GM12874 (cell line): Measurements from ENCODE around the gene EYS.

Source experiments
- TF ChIP-seq, protein P1 (sequence below): IDR thresholded peaks from 2 replicates; pipeline ENCODE4 v1.5.1; 2011; ENCODE audit warnings: low read depth, mild to moderate bottlenecking, control low read depth, low read length, moderate library complexity; ENCODE audit not compliant: insufficient read depth

The EYS gene

GRCh38 chr6:64263778-64264177 lies 1443.2 kb downstream of the EYS start:
- TF ChIP-seq, protein P1, sequence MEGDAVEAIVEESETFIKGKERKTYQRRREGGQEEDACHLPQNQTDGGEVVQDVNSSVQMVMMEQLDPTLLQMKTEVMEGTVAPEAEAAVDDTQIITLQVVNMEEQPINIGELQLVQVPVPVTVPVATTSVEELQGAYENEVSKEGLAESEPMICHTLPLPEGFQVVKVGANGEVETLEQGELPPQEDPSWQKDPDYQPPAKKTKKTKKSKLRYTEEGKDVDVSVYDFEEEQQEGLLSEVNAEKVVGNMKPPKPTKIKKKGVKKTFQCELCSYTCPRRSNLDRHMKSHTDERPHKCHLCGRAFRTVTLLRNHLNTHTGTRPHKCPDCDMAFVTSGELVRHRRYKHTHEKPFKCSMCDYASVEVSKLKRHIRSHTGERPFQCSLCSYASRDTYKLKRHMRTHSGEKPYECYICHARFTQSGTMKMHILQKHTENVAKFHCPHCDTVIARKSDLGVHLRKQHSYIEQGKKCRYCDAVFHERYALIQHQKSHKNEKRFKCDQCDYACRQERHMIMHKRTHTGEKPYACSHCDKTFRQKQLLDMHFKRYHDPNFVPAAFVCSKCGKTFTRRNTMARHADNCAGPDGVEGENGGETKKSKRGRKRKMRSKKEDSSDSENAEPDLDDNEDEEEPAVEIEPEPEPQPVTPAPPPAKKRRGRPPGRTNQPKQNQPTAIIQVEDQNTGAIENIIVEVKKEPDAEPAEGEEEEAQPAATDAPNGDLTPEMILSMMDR, result no peak

- TF ChIP-seq, protein P1, result no peak
These were observed 1447.7 kb downstream of the EYS start for GRCh38 chr6:64259372-64259771.

- TF ChIP-seq, protein P1, result no peak
These were observed 1448.3 kb downstream of the EYS start for GRCh38 chr6:64258752-64259151.

DNA sequence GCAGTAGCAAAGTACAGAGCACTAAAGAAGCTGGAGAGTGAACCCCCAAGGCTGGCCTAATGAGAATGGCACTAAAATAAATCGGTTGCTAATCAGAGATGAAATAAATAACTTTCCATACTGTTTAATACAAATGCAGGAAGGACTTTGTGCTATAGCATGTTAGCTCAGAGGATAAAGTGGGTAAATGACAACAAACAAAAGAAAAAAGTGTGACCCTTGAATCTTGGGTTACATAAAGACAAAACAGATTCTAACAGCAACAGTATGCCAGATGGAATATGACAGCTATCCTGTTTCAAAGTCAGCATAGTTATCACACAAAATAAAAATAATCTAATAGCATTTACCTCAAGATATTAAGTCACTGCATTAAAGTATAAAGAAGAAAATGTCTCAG lies 1448.7 kb downstream of the EYS start:
- TF ChIP-seq, protein P1, result no peak

DNA sequence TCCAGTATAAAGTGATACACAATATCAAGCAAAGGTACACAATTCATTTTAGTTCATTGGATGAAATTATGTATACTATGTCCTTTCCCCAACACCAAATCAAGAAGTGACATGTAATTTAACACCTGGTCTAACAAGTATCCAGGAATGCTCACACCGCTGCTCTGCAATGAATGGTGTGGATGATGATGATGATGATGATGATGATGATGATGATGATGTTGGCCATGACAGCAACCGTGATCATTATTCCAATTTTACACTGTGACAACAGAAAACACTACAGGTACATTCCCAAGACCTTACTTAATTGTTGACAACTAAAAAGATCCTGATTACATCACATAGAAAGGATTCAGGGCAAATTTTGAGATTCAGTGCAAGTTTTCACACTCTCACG lies 1449.4 kb downstream of the EYS start:
- TF ChIP-seq, protein P1, result no peak

- TF ChIP-seq, protein P1, result no peak
These were observed 1450.5 kb downstream of the EYS start for GRCh38 chr6:64256483-64256882.

GRCh38 chr6:64255000-64255399 lies 1452.0 kb downstream of the EYS start:
- TF ChIP-seq, protein P1, result no peak

DNA sequence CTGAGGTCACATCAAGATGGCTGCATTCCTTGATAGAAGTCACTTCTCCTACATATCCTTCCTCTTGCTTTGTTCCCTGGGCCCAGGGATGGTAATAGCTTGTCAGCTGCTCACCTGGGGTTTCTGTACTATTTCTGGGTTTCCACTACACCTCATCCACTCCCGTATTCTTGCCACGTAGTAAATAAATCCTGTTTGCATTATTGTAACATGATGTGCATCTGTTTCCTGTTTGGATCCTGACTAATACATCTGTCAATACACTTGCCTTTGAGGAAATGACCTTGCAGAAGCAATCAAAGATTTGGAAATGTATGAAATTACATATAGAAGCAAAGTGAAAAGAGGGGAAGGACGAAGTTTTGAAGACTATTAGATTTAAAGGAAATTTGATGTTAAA lies 1452.5 kb downstream of the EYS start:
- TF ChIP-seq, protein P1, result no peak
